SK-N-SH (cell line): Measurements from ENCODE around the gene ARHGAP23.

ENCODE experiments used
- ELF1 ChIP-seq: IDR thresholded peaks from 2 replicates; pipeline ENCODE4 v1.4.0; 2012
- SMC3 ChIP-seq: IDR thresholded peaks from 2 replicates; pipeline ENCODE4 v1.6.1; 2012; ENCODE audit warnings: low read depth, low read length, improper control_type of control experiment
- TF ChIP-seq, protein P1 (sequence below): fragments of 200-600 bp; sonication (generic); IDR thresholded peaks from 2 replicates; pipeline ENCODE4 v1.6.1; 2017; ENCODE audit warnings: antibody characterized with exemption, mild to moderate bottlenecking, moderate library complexity

DNA sequence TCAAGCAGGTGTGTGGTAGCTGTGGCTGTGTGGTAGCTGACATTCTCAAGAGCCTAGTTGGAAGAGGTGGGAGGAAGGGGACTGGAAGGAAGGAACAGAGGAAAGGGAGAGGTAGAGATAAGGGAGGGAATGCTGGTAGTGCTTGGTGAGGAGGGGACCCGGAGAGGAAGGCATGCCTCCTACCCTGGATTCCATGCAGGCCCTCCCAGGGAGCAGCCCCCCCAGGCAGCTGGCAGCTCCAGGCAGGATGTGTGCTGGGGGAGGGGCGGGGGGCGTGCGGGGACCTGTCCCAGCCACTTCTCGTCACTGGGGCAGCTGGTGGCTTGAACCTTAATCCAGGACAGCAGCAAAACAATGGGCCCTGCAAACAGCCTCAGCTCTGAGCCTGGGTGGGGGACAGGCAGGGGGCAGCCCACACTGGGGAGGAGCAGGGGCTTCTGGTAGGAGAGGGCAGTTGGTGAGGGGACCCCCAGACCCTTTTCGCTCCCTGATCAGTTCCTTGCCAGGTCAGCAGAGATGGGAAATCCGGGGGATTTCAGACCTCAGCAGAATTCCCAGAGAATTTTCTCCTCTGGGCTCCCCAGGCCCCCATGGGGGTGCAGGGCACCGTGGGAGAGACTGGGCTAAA is 27.1 kb downstream of the ARHGAP23 start:
- no peak for TF ChIP-seq ELF1
- TF ChIP-seq, protein P1, sequence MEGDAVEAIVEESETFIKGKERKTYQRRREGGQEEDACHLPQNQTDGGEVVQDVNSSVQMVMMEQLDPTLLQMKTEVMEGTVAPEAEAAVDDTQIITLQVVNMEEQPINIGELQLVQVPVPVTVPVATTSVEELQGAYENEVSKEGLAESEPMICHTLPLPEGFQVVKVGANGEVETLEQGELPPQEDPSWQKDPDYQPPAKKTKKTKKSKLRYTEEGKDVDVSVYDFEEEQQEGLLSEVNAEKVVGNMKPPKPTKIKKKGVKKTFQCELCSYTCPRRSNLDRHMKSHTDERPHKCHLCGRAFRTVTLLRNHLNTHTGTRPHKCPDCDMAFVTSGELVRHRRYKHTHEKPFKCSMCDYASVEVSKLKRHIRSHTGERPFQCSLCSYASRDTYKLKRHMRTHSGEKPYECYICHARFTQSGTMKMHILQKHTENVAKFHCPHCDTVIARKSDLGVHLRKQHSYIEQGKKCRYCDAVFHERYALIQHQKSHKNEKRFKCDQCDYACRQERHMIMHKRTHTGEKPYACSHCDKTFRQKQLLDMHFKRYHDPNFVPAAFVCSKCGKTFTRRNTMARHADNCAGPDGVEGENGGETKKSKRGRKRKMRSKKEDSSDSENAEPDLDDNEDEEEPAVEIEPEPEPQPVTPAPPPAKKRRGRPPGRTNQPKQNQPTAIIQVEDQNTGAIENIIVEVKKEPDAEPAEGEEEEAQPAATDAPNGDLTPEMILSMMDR = no peak
- TF ChIP-seq SMC3 = no peak
